ENCODE data around the gene ANGPTL5.
A peak's percentile ranks its signal among the peaks of the same experiment; 100 is the strongest.

The ANGPTL5 gene

DNA sequence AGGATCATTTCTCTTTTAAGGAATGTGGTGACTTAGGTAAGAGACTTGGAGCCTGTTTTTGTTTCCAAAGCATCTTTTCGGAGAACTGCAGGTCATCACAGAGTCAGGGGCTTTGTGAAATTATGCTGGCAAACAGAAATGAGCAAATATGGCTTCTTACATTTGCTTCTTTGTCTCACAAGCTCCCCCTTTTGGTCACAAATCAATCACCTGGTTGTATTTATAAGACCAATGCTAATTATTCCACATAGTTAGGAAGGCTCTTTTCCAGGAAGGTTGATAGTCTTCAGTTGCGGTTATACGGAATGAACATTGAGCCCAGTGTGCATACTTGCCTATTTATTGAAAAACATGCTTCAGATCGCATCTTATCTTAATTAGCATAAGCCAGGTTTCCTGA is 36.1 kb downstream of the ANGPTL5 start:
- Histone ChIP-seq H3K4me3 (ENCODE audit: low read depth, low read length, poor library complexity, severe bottlenecking) (no peak overlapping the region), H3K9ac (ENCODE audit: low read length) (no peak overlapping the region), H3K27me3 (ENCODE audit: insufficient read depth, low read length) (no peaks in the 10 kb centered on the region), H3K9me2 (ENCODE audit: low read depth, low read length) (no peaks in the 10 kb centered on the region), H3F3A (ENCODE audit: insufficient read depth, low read length) (no peaks in the 10 kb centered on the region), H3K79me2 (ENCODE audit: insufficient read depth, low read length) (no peaks in the 10 kb centered on the region), H4K20me1 (ENCODE audit: insufficient read depth, low read length) (no peaks in the 10 kb centered on the region), H3K36me3 (ENCODE audit: insufficient read depth, low read length) (no peaks in the 10 kb centered on the region), H2AFZ (ENCODE audit: low read length) (no peak overlapping the region), H3K4me2 (ENCODE audit: low read length) (no peak overlapping the region), H3K4me1 (ENCODE audit: insufficient read depth, low read length, severe bottlenecking) (no peaks in the 10 kb centered on the region), H3K27ac (ENCODE audit: low read depth, low read length, poor library complexity, severe bottlenecking) (no peak overlapping the region), H3K9me3 (ENCODE audit: low read length) (no peaks in the 10 kb centered on the region)
- no peak for TF ChIP-seq EZH2 (IDR thresholded peaks at IDR 0.05; ENCODE audit: borderline replicate concordance, low read length)
- TF ChIP-seq, protein P1, sequence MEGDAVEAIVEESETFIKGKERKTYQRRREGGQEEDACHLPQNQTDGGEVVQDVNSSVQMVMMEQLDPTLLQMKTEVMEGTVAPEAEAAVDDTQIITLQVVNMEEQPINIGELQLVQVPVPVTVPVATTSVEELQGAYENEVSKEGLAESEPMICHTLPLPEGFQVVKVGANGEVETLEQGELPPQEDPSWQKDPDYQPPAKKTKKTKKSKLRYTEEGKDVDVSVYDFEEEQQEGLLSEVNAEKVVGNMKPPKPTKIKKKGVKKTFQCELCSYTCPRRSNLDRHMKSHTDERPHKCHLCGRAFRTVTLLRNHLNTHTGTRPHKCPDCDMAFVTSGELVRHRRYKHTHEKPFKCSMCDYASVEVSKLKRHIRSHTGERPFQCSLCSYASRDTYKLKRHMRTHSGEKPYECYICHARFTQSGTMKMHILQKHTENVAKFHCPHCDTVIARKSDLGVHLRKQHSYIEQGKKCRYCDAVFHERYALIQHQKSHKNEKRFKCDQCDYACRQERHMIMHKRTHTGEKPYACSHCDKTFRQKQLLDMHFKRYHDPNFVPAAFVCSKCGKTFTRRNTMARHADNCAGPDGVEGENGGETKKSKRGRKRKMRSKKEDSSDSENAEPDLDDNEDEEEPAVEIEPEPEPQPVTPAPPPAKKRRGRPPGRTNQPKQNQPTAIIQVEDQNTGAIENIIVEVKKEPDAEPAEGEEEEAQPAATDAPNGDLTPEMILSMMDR (IDR thresholded peaks at IDR 0.05; ENCODE audit: low read length): peak; percentile 65; the same call in 1 of the 2 replicates

DNA sequence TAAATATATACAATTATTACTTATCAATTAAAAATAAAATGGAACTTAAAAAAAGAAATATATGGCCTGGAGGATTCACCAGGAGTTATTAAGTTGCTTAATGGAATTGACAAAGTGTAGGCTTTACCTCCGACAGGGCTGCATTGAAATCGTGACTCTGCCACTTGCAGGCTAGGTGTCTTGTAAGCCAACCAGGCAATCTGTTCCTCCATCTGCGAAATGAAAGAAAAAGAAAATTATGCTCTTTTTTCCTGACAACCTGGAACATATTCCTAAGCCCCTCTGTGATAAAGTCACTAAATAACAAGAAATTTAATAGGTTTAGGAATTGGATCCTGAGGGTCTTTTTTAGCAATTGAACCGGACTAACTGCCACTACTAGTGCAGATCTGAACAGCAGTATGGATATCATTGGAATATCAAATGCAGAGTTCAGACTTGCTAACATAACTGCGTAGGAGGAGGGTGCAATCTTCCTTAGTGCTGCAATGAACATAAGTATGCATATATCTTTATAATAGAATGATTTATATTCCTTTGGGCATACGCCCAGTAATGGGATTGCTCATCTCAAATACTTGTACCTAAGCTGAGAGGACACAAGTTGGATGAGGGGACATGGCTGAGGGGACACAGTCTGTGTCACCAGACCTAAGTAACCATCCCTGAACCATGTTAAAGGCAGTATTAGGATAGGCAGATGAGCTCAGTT is 44.0 kb downstream of the ANGPTL5 start:
- Histone ChIP-seq H4K20me1 (ENCODE audit: insufficient read depth, low read length) (no peaks in the 10 kb centered on the region), H2AFZ (ENCODE audit: low read length) (no peak overlapping the region), H3K9me3 (ENCODE audit: low read length) (no peaks in the 10 kb centered on the region), H3K4me2 (ENCODE audit: low read length) (no peak overlapping the region), H3K4me3 (ENCODE audit: low read depth, low read length, poor library complexity, severe bottlenecking) (no peak overlapping the region), H3K4me1 (ENCODE audit: insufficient read depth, low read length, severe bottlenecking) (no peaks in the 10 kb centered on the region), H3K27me3 (ENCODE audit: insufficient read depth, low read length) (no peaks in the 10 kb centered on the region), H3K9ac (ENCODE audit: low read length) (no peak overlapping the region), H3K79me2 (ENCODE audit: insufficient read depth, low read length) (no peaks in the 10 kb centered on the region), H3K9me2 (ENCODE audit: low read depth, low read length) (no peaks in the 10 kb centered on the region), H3K27ac (ENCODE audit: low read depth, low read length, poor library complexity, severe bottlenecking) (no peak overlapping the region), H3K36me3 (ENCODE audit: insufficient read depth, low read length) (no peaks in the 10 kb centered on the region), H3F3A (ENCODE audit: insufficient read depth, low read length) (no peaks in the 10 kb centered on the region)
- TF ChIP-seq, protein P1 (IDR thresholded peaks at IDR 0.05; ENCODE audit: low read length): no peak
- no peak for TF ChIP-seq EZH2 (IDR thresholded peaks at IDR 0.05; ENCODE audit: borderline replicate concordance, low read length)

DNA sequence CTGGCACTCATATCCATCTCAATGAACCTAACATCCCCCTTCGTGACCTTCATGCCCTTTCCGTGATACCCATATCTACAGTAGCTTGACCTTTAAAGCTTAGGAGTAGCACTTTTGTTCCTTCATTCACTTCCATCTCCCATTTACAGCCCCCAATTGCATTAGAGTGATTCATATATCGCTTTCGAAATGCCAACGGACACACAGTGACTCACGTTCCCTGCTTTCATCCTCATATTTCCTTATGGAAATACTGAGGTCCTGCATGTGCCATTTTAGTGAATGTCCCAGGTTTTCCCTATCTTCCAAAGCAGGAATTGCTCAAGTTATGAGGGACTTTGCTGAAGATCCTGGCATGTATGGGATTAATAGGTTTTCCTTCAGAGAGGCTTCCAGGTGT is 45.8 kb downstream of the ANGPTL5 start:
- H3K4me3 ChIP-seq (ENCODE audit: low read depth, low read length, poor library complexity, severe bottlenecking): no peak overlapping the region
- TF ChIP-seq, protein P1 (IDR thresholded peaks at IDR 0.05; ENCODE audit: low read length): no peak
- TF ChIP-seq EZH2 (IDR thresholded peaks at IDR 0.05; ENCODE audit: borderline replicate concordance, low read length): no peak
- no peaks in the 10 kb centered on the region for H3K9me2 ChIP-seq (ENCODE audit: low read depth, low read length)
- no peaks in the 10 kb centered on the region for H3K79me2 ChIP-seq (ENCODE audit: insufficient read depth, low read length)
- H3K27ac ChIP-seq (ENCODE audit: low read depth, low read length, poor library complexity, severe bottlenecking): no peak overlapping the region
- H3K4me1 ChIP-seq (ENCODE audit: insufficient read depth, low read length, severe bottlenecking): no peaks in the 10 kb centered on the region
- H3K9me3 ChIP-seq (ENCODE audit: low read length): no peaks in the 10 kb centered on the region
- no peaks in the 10 kb centered on the region for H4K20me1 ChIP-seq (ENCODE audit: insufficient read depth, low read length)
- H3K36me3 ChIP-seq (ENCODE audit: insufficient read depth, low read length): no peaks in the 10 kb centered on the region
- no peak overlapping the region for H3K4me2 ChIP-seq (ENCODE audit: low read length)
- no peak overlapping the region for H3K9ac ChIP-seq (ENCODE audit: low read length)
- no peaks in the 10 kb centered on the region for H3F3A ChIP-seq (ENCODE audit: insufficient read depth, low read length)
- H3K27me3 ChIP-seq (ENCODE audit: insufficient read depth, low read length): no peaks in the 10 kb centered on the region
- H2AFZ ChIP-seq (ENCODE audit: low read length): no peak overlapping the region
